HCT116 (cell line): ENCODE measurements around the gene CD34. TPM values are rescaled to one million over a fixed set of nuclear protein-coding genes. Genes with fewer than 3 reads are reported as not detected.

Experiments used
- ATAC-seq: fragments of 200-7000 bp; cut with Tn5 transposase; 2 replicates; pipeline ENCODE4 v1.9.1; 2020; ENCODE audit warnings: mild to moderate bottlenecking, moderate library complexity
- BruUV-seq: library from RNA; stranded (reverse); fragments of 400-500 nt; replicated peaks from 2 replicates; lab custom pipeline; 2021; lab: Mats Ljungman, UMichigan
- CTCF ChIA-PET: fragments of 300-600 bp; sonication (Branson Sonifier 250); formaldehyde crosslinking; loops from one replicate; lab custom pipeline; 2021; ENCODE audit warnings: antibody characterized with exemption; lab: Charles Lee
- POLR2A ChIA-PET: fragments of 300-600, 350-600 bp; sonication (Branson Sonifier 250); formaldehyde crosslinking; loops from one replicate; lab custom pipeline; 2021; ENCODE audit warnings: antibody characterized with exemption; lab: Charles Lee
- RAD21 ChIA-PET, 2 experiments: fragments of 300-600 bp; sonication (Branson Sonifier 250); formaldehyde crosslinking; loops; one replicate each; lab custom pipeline; 2023; ENCODE audit warnings: low total read pairs in 2 of 2; ENCODE audit not compliant: uncharacterized antibody in 2 of 2, unreplicated experiment in 2 of 2, low non-redundant PET in 1 of 2; lab: Charles Lee
- DNase-seq: peaks from one replicate; pipeline ENCODE4 v3.0.0-alpha.2; 2010; ENCODE audit warnings: low read depth, low spot score
- H2AFZ ChIP-seq: fragments of 200-600 bp; shearing (Covaris generic), sonication (generic); 2 replicates; pipeline ENCODE4 v1.6.1; 2017; ENCODE audit warnings: low read depth, mixed run types, mixed read lengths, antibody characterized with exemption, low read length; ENCODE audit not compliant: poor library complexity, severe bottlenecking
- H3K27ac ChIP-seq: 2 replicates; pipeline ENCODE4 v1.5.1; 2012; ENCODE audit warnings: low read depth, low read length
- H3K27me3 ChIP-seq: fragments of 200-600 bp; sonication (generic); 2 replicates; pipeline ENCODE4 v1.6.1; 2016; ENCODE audit warnings: mixed run types, low read length, mixed read lengths; ENCODE audit not compliant: insufficient read depth
- H3K36me3 ChIP-seq, 2 experiments: fragments of 200-500 bp in 1 of 2; fragments of 200-600 bp in 1 of 2; sonication (Bioruptor generic) in 1 of 2; sonication (generic) in 1 of 2; 2 replicates each; pipeline versions ENCODE4 v1.5.1 to v1.6.1; 2014 to 2016; ENCODE audit warnings: low read length in 2 of 2, inconsistent platforms in 1 of 2, mixed read lengths in 1 of 2, mixed run types in 1 of 2; ENCODE audit not compliant: insufficient read depth in 2 of 2, control insufficient read depth in 1 of 2
- H3K4me1 ChIP-seq, 2 experiments: fragments of 200-600 bp in 1 of 2; sonication (generic) in 1 of 2; 2 replicates each; pipeline versions ENCODE4 v1.5.1 to v1.6.1; 2012 to 2017; ENCODE audit warnings: low read length in 2 of 2, inconsistent platforms in 1 of 2, mild to moderate bottlenecking in 1 of 2, mixed read lengths in 1 of 2, mixed run types in 1 of 2, moderate library complexity in 1 of 2; ENCODE audit not compliant: insufficient read depth in 2 of 2, control insufficient read depth in 1 of 2
- H3K4me2 ChIP-seq: fragments of 200-600 bp; sonication (generic); 2 replicates; pipeline ENCODE4 v1.6.1; 2017; ENCODE audit warnings: mixed run types, low read length, mixed read lengths
- H3K4me3 ChIP-seq, 2 experiments: fragments of 200-600 bp in 1 of 2; sonication (generic) in 1 of 2; replicated peaks in 1 of 2; 2 replicates each; pipeline ENCODE4 v1.5.1; 2011 to 2016; ENCODE audit warnings: low read length in 2 of 2, control low read depth in 1 of 2, low read depth in 1 of 2, mild to moderate bottlenecking in 1 of 2, mixed read lengths in 1 of 2, mixed run types in 1 of 2
- H3K79me2 ChIP-seq: fragments of 200-600 bp; sonication (generic); 2 replicates; pipeline ENCODE4 v1.6.1; 2017; ENCODE audit warnings: mild to moderate bottlenecking, mixed run types, low read length, moderate library complexity, mixed read lengths; ENCODE audit not compliant: insufficient read depth
- H3K9ac ChIP-seq: fragments of 200-600 bp; sonication (generic); 2 replicates; pipeline ENCODE4 v1.6.1; 2016; ENCODE audit warnings: low read length, mixed read lengths
- H3K9me2 ChIP-seq: fragments of 200-600 bp; sonication (generic), shearing (Covaris generic); 2 replicates; pipeline ENCODE4 v1.6.1; 2017; ENCODE audit warnings: mixed run types, mild to moderate bottlenecking, moderate library complexity; ENCODE audit not compliant: insufficient read depth
- H3K9me3 ChIP-seq, 2 experiments: fragments of 200-500 bp in 1 of 2; fragments of 200-600 bp in 1 of 2; sonication (Bioruptor generic) in 1 of 2; sonication (generic) in 1 of 2; 2 replicates each; pipeline ENCODE4 v1.6.1; 2014 to 2017; ENCODE audit warnings: low read length in 2 of 2, mixed read lengths in 2 of 2, inconsistent platforms in 1 of 2, low read depth in 1 of 2, mild to moderate bottlenecking in 1 of 2, mixed run types in 1 of 2, moderate library complexity in 1 of 2; ENCODE audit not compliant: control insufficient read depth in 1 of 2, insufficient read depth in 1 of 2
- H4K20me1 ChIP-seq: fragments of 200-600 bp; sonication (generic), shearing (Covaris generic); 2 replicates; pipeline ENCODE4 v1.6.1; 2017; ENCODE audit warnings: mixed run types, mild to moderate bottlenecking, moderate library complexity; ENCODE audit not compliant: insufficient read depth
- EZH2 ChIP-seq: fragments of 200-600 bp; sonication (generic); IDR thresholded peaks from 2 replicates; pipeline ENCODE4 v1.6.1; 2017; ENCODE audit warnings: antibody characterized with exemption, mixed run types
- EZH2phosphoT487 ChIP-seq: fragments of 200-600 bp; IDR thresholded peaks from 2 replicates; pipeline ENCODE4 v1.6.1; 2018; ENCODE audit warnings: antibody characterized with exemption, borderline replicate concordance
- POLR2AphosphoS5 ChIP-seq: IDR thresholded peaks from 2 replicates; pipeline ENCODE4 v1.6.1; 2011; ENCODE audit warnings: mild to moderate bottlenecking, low read depth, low read length, moderate library complexity
- RAD21 ChIP-seq: IDR thresholded peaks from 2 replicates; pipeline ENCODE4 v1.6.1; 2012; ENCODE audit warnings: low read depth, mild to moderate bottlenecking
- SP1 ChIP-seq: IDR thresholded peaks from 2 replicates; pipeline ENCODE4 v1.6.1; 2012; ENCODE audit warnings: low read depth
- TCF7L2 ChIP-seq: IDR thresholded peaks from 2 replicates; pipeline ENCODE4 v1.7.0; 2011; ENCODE audit warnings: borderline replicate concordance, inconsistent platforms; ENCODE audit not compliant: insufficient read depth, insufficient read length; ENCODE audit errors: extremely low read depth
- intact Hi-C: fragments of 100-400 bp; cut with micrococcal nuclease; formaldehyde crosslinking; loops from 2 replicates; pipeline ENCODE4 v1.10.0; 2022
- total RNA-seq: library from RNA; stranded (reverse); gene quantifications from one replicate; pipeline ENCODE4 v1.2.1, GENCODE V29; 2021; ENCODE audit not compliant: unreplicated experiment
- TF ChIP-seq, protein P1 (sequence below), 3 experiments: fragments of 200-600 bp in 1 of 3; sonication (generic) in 1 of 3; IDR thresholded peaks in 2 of 3; conservative IDR thresholded peaks in 1 of 3; 2 replicates each; pipeline ENCODE4 v1.5.1; 2012 to 2017; ENCODE audit warnings: low read depth in 2 of 3, low read length in 2 of 3, antibody characterized with exemption in 1 of 3, borderline replicate concordance in 1 of 3, control low read depth in 1 of 3, mild to moderate bottlenecking in 1 of 3, mixed read lengths in 1 of 3, mixed run types in 1 of 3, moderate library complexity in 1 of 3; ENCODE audit not compliant: insufficient read depth in 1 of 3
- TF ChIP-seq, protein P2 (sequence below): IDR thresholded peaks from 2 replicates; pipeline ENCODE4 v1.6.1; 2012; ENCODE audit warnings: low read depth

The CD34 gene
- total RNA-seq, 1 experiment from 2014 or later, result 0.07 TPM

DNA sequence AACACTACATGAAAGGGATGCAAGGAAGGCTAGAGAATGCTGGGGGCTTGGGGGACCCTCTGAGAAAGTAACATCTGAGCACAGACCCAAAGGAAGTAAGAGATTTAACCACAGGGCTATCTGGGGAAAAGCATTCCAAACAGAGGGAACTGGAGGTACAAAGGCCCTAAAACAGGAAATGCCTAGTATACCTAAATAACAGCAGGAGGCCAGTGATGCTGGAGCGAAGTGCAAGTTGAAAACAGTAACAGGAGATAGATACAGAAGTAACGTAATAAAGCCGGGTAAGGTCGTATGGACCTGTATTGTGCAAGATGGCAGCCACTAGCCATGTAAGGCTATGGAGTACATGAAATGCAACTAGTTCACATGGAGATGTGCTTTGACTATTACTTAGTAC, 52.1 kb downstream of the CD34 start:
- Histone ChIP-seq H3K9me2 (no peaks in the 10 kb centered on the region), H3K27me3 (no peaks in the 10 kb centered on the region), H3K9ac (no peak overlapping the region), H3K9me3 (no peaks in the 10 kb centered on the region), H3K36me3 (no peaks in the 10 kb centered on the region; a peak in 1 of 4 replicates), H3K27ac (no peak overlapping the region), H3K4me3 (no peak overlapping the region), H4K20me1 (peaks cover 4% of the 10 kb centered on the region; the same call in 1 of the 2 replicates), H3K4me2 (no peak overlapping the region), H3K79me2 (peaks cover 40% of the 10 kb centered on the region), H2AFZ (no peak overlapping the region), H3K4me1 (no peaks in the 10 kb centered on the region)
- DNase-seq (no peak), ATAC-seq (no peak)
- ChIA-PET RAD21 (no interaction called here), CTCF (no interaction called here), POLR2A (no interaction called here)
- TF ChIP-seq EZH2phosphoT487 (no peak), POLR2AphosphoS5 (no peak)
- intact Hi-C loops, result no loop called here
- BruUV-seq, result no TSS peak

- H4K20me1 ChIP-seq, result peaks cover 4% of the 10 kb centered on the region; the same call in 1 of the 2 replicates
- peaks cover 40% of the 10 kb centered on the region for H3K79me2 ChIP-seq
- H3K4me3 ChIP-seq, result no peak overlapping the region
- no peaks in the 10 kb centered on the region for H3K9me2 ChIP-seq
- no peak overlapping the region for H3K9ac ChIP-seq
- no peak overlapping the region for H3K27ac ChIP-seq
- H3K9me3 ChIP-seq, result no peaks in the 10 kb centered on the region
- intact Hi-C loops, result no loop called here
- ChIA-PET CTCF (no interaction called here), RAD21 (no interaction called here), POLR2A (no interaction called here)
- H3K4me1 ChIP-seq, result no peaks in the 10 kb centered on the region
- DNase-seq (no peak), ATAC-seq (no peak)
- no TSS peak for BruUV-seq
- no peak overlapping the region for H3K4me2 ChIP-seq
- no peaks in the 10 kb centered on the region; a peak in 1 of 4 replicates for H3K36me3 ChIP-seq
- no peaks in the 10 kb centered on the region for H3K27me3 ChIP-seq
- H2AFZ ChIP-seq, result no peak overlapping the region
- TF ChIP-seq EZH2, result no peak
- no peak for TF ChIP-seq RAD21
- TF ChIP-seq, protein P1, sequence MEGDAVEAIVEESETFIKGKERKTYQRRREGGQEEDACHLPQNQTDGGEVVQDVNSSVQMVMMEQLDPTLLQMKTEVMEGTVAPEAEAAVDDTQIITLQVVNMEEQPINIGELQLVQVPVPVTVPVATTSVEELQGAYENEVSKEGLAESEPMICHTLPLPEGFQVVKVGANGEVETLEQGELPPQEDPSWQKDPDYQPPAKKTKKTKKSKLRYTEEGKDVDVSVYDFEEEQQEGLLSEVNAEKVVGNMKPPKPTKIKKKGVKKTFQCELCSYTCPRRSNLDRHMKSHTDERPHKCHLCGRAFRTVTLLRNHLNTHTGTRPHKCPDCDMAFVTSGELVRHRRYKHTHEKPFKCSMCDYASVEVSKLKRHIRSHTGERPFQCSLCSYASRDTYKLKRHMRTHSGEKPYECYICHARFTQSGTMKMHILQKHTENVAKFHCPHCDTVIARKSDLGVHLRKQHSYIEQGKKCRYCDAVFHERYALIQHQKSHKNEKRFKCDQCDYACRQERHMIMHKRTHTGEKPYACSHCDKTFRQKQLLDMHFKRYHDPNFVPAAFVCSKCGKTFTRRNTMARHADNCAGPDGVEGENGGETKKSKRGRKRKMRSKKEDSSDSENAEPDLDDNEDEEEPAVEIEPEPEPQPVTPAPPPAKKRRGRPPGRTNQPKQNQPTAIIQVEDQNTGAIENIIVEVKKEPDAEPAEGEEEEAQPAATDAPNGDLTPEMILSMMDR (IDR thresholded peaks at IDR 0.05 in 2 of 3, conservative IDR thresholded peaks at IDR 0.05 in 1 of 3; ENCODE audit: borderline replicate concordance in 1 of 3, insufficient read depth in 1 of 3, low read depth in 2 of 3, low read length in 2 of 3), result no peak
- TF ChIP-seq SP1, result no peak
- TF ChIP-seq TCF7L2, result no peak
- TF ChIP-seq, protein P2, sequence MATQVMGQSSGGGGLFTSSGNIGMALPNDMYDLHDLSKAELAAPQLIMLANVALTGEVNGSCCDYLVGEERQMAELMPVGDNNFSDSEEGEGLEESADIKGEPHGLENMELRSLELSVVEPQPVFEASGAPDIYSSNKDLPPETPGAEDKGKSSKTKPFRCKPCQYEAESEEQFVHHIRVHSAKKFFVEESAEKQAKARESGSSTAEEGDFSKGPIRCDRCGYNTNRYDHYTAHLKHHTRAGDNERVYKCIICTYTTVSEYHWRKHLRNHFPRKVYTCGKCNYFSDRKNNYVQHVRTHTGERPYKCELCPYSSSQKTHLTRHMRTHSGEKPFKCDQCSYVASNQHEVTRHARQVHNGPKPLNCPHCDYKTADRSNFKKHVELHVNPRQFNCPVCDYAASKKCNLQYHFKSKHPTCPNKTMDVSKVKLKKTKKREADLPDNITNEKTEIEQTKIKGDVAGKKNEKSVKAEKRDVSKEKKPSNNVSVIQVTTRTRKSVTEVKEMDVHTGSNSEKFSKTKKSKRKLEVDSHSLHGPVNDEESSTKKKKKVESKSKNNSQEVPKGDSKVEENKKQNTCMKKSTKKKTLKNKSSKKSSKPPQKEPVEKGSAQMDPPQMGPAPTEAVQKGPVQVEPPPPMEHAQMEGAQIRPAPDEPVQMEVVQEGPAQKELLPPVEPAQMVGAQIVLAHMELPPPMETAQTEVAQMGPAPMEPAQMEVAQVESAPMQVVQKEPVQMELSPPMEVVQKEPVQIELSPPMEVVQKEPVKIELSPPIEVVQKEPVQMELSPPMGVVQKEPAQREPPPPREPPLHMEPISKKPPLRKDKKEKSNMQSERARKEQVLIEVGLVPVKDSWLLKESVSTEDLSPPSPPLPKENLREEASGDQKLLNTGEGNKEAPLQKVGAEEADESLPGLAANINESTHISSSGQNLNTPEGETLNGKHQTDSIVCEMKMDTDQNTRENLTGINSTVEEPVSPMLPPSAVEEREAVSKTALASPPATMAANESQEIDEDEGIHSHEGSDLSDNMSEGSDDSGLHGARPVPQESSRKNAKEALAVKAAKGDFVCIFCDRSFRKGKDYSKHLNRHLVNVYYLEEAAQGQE, result no peak
Measured at GRCh38 chr1:207858281-207858680, 52.6 kb downstream of the CD34 start.
